22Rv1 (cell line): Measurements from ENCODE around the gene LRRC31.

Source experiments
- ZFX ChIP-seq: fragments of 450-650 bp; IDR thresholded peaks from 2 replicates; pipeline ENCODE4 v1.6.1; 2017; ENCODE audit warnings: antibody characterized with exemption, borderline replicate concordance
- TF ChIP-seq, protein P1 (sequence below): fragments of 450-650 bp; IDR thresholded peaks from 2 replicates; pipeline ENCODE4 v1.5.1; 2017; ENCODE audit warnings: mild to moderate bottlenecking

DNA sequence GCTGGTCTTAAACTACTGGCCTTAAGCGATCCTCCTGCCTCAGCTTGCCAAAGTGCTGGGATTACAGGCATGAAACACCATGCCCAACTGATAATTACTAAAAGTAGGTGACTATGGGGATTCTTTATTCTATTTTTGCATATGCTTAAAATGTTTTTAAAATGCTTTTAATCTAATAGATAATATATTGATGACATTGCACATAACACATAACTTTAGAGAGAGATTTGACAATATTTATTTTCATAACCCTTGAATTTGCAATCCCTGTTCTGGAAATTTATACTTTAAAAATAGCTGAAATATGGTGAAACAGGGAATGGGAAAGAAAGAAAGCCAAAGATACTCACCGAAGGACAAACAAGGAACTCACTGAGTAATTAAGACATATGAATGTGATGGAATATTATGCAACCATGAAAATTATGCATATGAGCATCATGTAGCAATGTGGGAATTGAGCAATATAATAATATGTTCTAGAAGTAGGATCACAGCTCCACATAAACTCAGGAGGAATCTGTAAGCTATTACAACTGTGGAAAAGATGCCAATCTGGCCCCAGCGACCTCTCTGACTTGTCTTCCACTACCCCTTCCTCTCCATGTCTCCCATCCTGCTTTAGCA, 2.0 kb downstream of the LRRC31 start:
- TF ChIP-seq, protein P1, sequence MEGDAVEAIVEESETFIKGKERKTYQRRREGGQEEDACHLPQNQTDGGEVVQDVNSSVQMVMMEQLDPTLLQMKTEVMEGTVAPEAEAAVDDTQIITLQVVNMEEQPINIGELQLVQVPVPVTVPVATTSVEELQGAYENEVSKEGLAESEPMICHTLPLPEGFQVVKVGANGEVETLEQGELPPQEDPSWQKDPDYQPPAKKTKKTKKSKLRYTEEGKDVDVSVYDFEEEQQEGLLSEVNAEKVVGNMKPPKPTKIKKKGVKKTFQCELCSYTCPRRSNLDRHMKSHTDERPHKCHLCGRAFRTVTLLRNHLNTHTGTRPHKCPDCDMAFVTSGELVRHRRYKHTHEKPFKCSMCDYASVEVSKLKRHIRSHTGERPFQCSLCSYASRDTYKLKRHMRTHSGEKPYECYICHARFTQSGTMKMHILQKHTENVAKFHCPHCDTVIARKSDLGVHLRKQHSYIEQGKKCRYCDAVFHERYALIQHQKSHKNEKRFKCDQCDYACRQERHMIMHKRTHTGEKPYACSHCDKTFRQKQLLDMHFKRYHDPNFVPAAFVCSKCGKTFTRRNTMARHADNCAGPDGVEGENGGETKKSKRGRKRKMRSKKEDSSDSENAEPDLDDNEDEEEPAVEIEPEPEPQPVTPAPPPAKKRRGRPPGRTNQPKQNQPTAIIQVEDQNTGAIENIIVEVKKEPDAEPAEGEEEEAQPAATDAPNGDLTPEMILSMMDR: no peak
- TF ChIP-seq ZFX: no peak
